HUES6 (cell line): Measurements from ENCODE around the gene JAM3.
A peak's percentile ranks its signal among the peaks of the same experiment; 100 is the strongest.

ENCODE experiments used
- H3K27ac ChIP-seq: 2 replicates; pipeline ENCODE4 v1.7.0; 2013; ENCODE audit warnings: low read depth, mild to moderate bottlenecking, low read length, inconsistent platforms
- H3K27me3 ChIP-seq: 2 replicates; pipeline ENCODE4 v1.6.1; 2013; ENCODE audit warnings: low read length; ENCODE audit not compliant: control insufficient read depth, insufficient read depth
- H3K36me3 ChIP-seq: 2 replicates; pipeline ENCODE4 v1.6.1; 2013; ENCODE audit warnings: low read length; ENCODE audit not compliant: control insufficient read depth, insufficient read depth
- H3K4me1 ChIP-seq: 2 replicates; pipeline ENCODE4 v1.6.1; 2013; ENCODE audit warnings: low read length; ENCODE audit not compliant: control insufficient read depth, insufficient read depth
- H3K4me3 ChIP-seq: 2 replicates; pipeline ENCODE4 v1.5.1; 2013; ENCODE audit warnings: low read depth, low read length
- H3K9ac ChIP-seq: one replicate; pipeline ENCODE4 v1.6.1; 2013; ENCODE audit warnings: mild to moderate bottlenecking, low read length
- H3K9me3 ChIP-seq: 2 replicates; pipeline ENCODE4 v1.6.1; 2013; ENCODE audit warnings: low read depth, low read length; ENCODE audit not compliant: control insufficient read depth, insufficient read depth

JAM3 gene

GRCh38 chr11:134049303-134049702, 19.6 kb upstream of the JAM3 start:
- Histone ChIP-seq H3K4me3 (no peak overlapping the region), H3K9ac (no peak overlapping the region), H3K27ac (no peak overlapping the region), H3K9me3 (no peaks in the 10 kb centered on the region), H3K27me3 (peaks cover 5% of the 10 kb centered on the region; the same call in 1 of the 2 replicates), H3K4me1 (peaks cover 56% of the 10 kb centered on the region), H3K36me3 (no peaks in the 10 kb centered on the region)

- no peak overlapping the region for H3K9ac ChIP-seq
- H3K27ac ChIP-seq = no peak overlapping the region
- peaks cover 8% of the 10 kb centered on the region; the same call in 1 of the 2 replicates for H3K27me3 ChIP-seq
Observed at GRCh38 chr11:134050541-134051383, 18.1 kb upstream of the JAM3 start.

GRCh38 chr11:134052395-134052987, 16.4 kb upstream of the JAM3 start:
- Histone ChIP-seq H3K9ac (no peak overlapping the region), H3K27ac (no peak overlapping the region), H3K27me3 (peaks cover 8% of the 10 kb centered on the region; the same call in 1 of the 2 replicates), H3K4me1 (peaks cover 41% of the 10 kb centered on the region), H3K9me3 (no peaks in the 10 kb centered on the region), H3K4me3 (no peak overlapping the region), H3K36me3 (no peaks in the 10 kb centered on the region)

More at GRCh38 chr11:134050541-134051383, 18.1 kb upstream of the JAM3 start:
- Histone ChIP-seq H3K36me3 (no peaks in the 10 kb centered on the region), H3K9me3 (no peaks in the 10 kb centered on the region), H3K4me1 (peaks cover 56% of the 10 kb centered on the region), H3K4me3 (peak overlapping the region; percentile 55)

GRCh38 chr11:134052988-134053945, 15.6 kb upstream of the JAM3 start:
- no peak overlapping the region for H3K27ac ChIP-seq
- no peak overlapping the region for H3K4me3 ChIP-seq
- no peaks in the 10 kb centered on the region for H3K36me3 ChIP-seq
- no peaks in the 10 kb centered on the region for H3K9me3 ChIP-seq
- peaks cover 35% of the 10 kb centered on the region for H3K4me1 ChIP-seq
- peaks cover 8% of the 10 kb centered on the region; the same call in 1 of the 2 replicates for H3K27me3 ChIP-seq
- no peak overlapping the region for H3K9ac ChIP-seq

GRCh38 chr11:134055029-134055428, 13.8 kb upstream of the JAM3 start:
- no peak overlapping the region for H3K4me3 ChIP-seq
- no peaks in the 10 kb centered on the region for H3K36me3 ChIP-seq
- peaks cover 22% of the 10 kb centered on the region for H3K4me1 ChIP-seq
- H3K9me3 ChIP-seq = no peaks in the 10 kb centered on the region
- H3K9ac ChIP-seq = no peak overlapping the region
- no peak overlapping the region for H3K27ac ChIP-seq
- H3K27me3 ChIP-seq = peaks cover 6% of the 10 kb centered on the region; the same call in 1 of the 2 replicates

GRCh38 chr11:134060316-134060715, 8.6 kb upstream of the JAM3 start:
- Histone ChIP-seq H3K9ac (no peak overlapping the region), H3K27ac (no peak overlapping the region), H3K4me3 (no peak overlapping the region), H3K4me1 (no peaks in the 10 kb centered on the region), H3K27me3 (no peaks in the 10 kb centered on the region; the same call in 1 of the 2 replicates), H3K36me3 (no peaks in the 10 kb centered on the region), H3K9me3 (no peaks in the 10 kb centered on the region)

- H3K4me3 ChIP-seq = no peak overlapping the region
- H3K4me1 ChIP-seq = peaks cover 8% of the 10 kb centered on the region
- H3K27ac ChIP-seq = no peak overlapping the region
- H3K9me3 ChIP-seq = no peaks in the 10 kb centered on the region
- no peaks in the 10 kb centered on the region for H3K36me3 ChIP-seq
- H3K27me3 ChIP-seq = no peaks in the 10 kb centered on the region; the same call in 1 of the 2 replicates
- no peak overlapping the region for H3K9ac ChIP-seq
Observed at GRCh38 chr11:134062265-134063123, 6.4 kb upstream of the JAM3 start.

GRCh38 chr11:134063124-134063495, 5.8 kb upstream of the JAM3 start:
- H3K27ac ChIP-seq = no peak overlapping the region
- peaks cover 8% of the 10 kb centered on the region for H3K4me1 ChIP-seq
- H3K36me3 ChIP-seq = no peaks in the 10 kb centered on the region
- H3K9me3 ChIP-seq = no peaks in the 10 kb centered on the region
- no peaks in the 10 kb centered on the region; the same call in 1 of the 2 replicates for H3K27me3 ChIP-seq
- H3K4me3 ChIP-seq = no peak overlapping the region
- no peak overlapping the region for H3K9ac ChIP-seq

- Histone ChIP-seq H3K4me1 (peaks cover 8% of the 10 kb centered on the region), H3K27ac (no peak overlapping the region), H3K36me3 (no peaks in the 10 kb centered on the region), H3K9me3 (no peaks in the 10 kb centered on the region), H3K27me3 (peaks cover 3% of the 10 kb centered on the region; the same call in 1 of the 2 replicates), H3K9ac (no peak overlapping the region), H3K4me3 (no peak overlapping the region)
Observed at GRCh38 chr11:134063991-134064747, 4.7 kb upstream of the JAM3 start.
